PC-9 (cell line): ENCODE measurements around the gene CHST12. TPM values are rescaled to one million over a fixed set of nuclear protein-coding genes. Genes with fewer than 3 reads are reported as not detected.

ENCODE experiments used
- BruUV-seq: library from RNA; stranded (reverse); fragments of 400-500 nt; replicated peaks from 2 replicates; lab custom pipeline; 2021; lab: Mats Ljungman, UMichigan
- CTCF ChIA-PET: fragments of 300-600 bp; sonication (Branson Sonifier 250); formaldehyde crosslinking; loops from one replicate; lab custom pipeline; 2022; ENCODE audit warnings: antibody characterized with exemption; lab: Charles Lee
- POLR2A ChIA-PET: fragments of 300-600 bp; sonication (Branson Sonifier 250); formaldehyde crosslinking; loops from one replicate; lab custom pipeline; 2022; ENCODE audit warnings: antibody characterized with exemption; ENCODE audit not compliant: unreplicated experiment; lab: Charles Lee
- DNase-seq, 2 experiments: peaks; one replicate each; pipeline versions ENCODE4 v3.0.0 to v3.0.0-alpha.2; 2015 to 2022; ENCODE audit warnings: mixed read lengths in 1 of 2
- H2AFZ ChIP-seq: fragments of 200-600 bp; sonication (generic); 2 replicates; pipeline ENCODE4 v1.8.1; 2017; ENCODE audit warnings: antibody characterized with exemption
- H3F3A ChIP-seq: fragments of 200-600 bp; sonication (generic); 2 replicates; pipeline ENCODE4 v1.8.1; 2017; ENCODE audit warnings: antibody characterized with exemption, mild to moderate bottlenecking, low read depth; ENCODE audit not compliant: insufficient read depth
- H3K27ac ChIP-seq: fragments of 200-600 bp; sonication (generic); 2 replicates; pipeline ENCODE4 v1.6.1; 2016; ENCODE audit warnings: mixed run types
- H3K27me3 ChIP-seq: fragments of 200-600 bp; sonication (generic); 2 replicates; pipeline ENCODE4 v1.6.1; 2016; ENCODE audit warnings: low read depth, mixed run types; ENCODE audit not compliant: insufficient read depth
- H3K36me3 ChIP-seq: fragments of 200-600 bp; sonication (generic); 2 replicates; pipeline ENCODE4 v1.6.1; 2016; ENCODE audit warnings: low read depth, mixed run types
- H3K4me1 ChIP-seq: fragments of 200-600 bp; sonication (generic); replicated peaks from 2 replicates; pipeline ENCODE4 v1.6.1; 2016; ENCODE audit warnings: mixed run types; ENCODE audit not compliant: insufficient read depth
- H3K4me2 ChIP-seq: fragments of 200-600 bp; sonication (generic); 2 replicates; pipeline ENCODE4 v1.6.1; 2017; ENCODE audit warnings: mixed run types
- H3K4me3 ChIP-seq: fragments of 200-600 bp; sonication (generic); 2 replicates; pipeline ENCODE4 v1.6.1; 2016; ENCODE audit warnings: mixed run types
- H3K79me2 ChIP-seq: fragments of 200-600 bp; sonication (generic); 2 replicates; pipeline ENCODE4 v1.6.1; 2017; ENCODE audit warnings: low read depth, mixed run types
- H3K9me2 ChIP-seq: fragments of 200-600 bp; sonication (generic); 2 replicates; pipeline ENCODE4 v1.8.1; 2017; ENCODE audit warnings: mild to moderate bottlenecking; ENCODE audit not compliant: insufficient read depth
- H3K9me3 ChIP-seq: fragments of 200-600 bp; sonication (generic); 2 replicates; pipeline ENCODE4 v1.8.1; 2016; ENCODE audit warnings: low read depth; ENCODE audit not compliant: insufficient read depth
- H4K20me1 ChIP-seq: fragments of 200-600 bp; sonication (generic); 2 replicates; pipeline ENCODE4 v1.8.1; 2017; ENCODE audit not compliant: insufficient read depth
- EZH2 ChIP-seq: fragments of 200-600 bp; sonication (generic); IDR thresholded peaks from 2 replicates; pipeline ENCODE4 v1.8.0; 2017; ENCODE audit warnings: antibody characterized with exemption, low read depth
- intact Hi-C: fragments of 100-400 bp; cut with micrococcal nuclease; formaldehyde crosslinking; loops from one replicate; pipeline ENCODE4 v1.10.0; 2022; ENCODE audit not compliant: unreplicated experiment
- total RNA-seq: library from RNA; stranded (reverse); gene quantifications from 2 replicates; pipeline ENCODE4 v1.2.3, GENCODE V29; 2021
- TF ChIP-seq, protein P1 (sequence below): fragments of 200-600 bp; sonication (generic); conservative IDR thresholded peaks from 2 replicates; pipeline ENCODE4 v1.6.1; 2017; ENCODE audit warnings: mixed run types, antibody characterized with exemption, mild to moderate bottlenecking, moderate library complexity

Gene CHST12
- total RNA-seq, 1 experiment from 2014 or later = 25.9 TPM

DNA sequence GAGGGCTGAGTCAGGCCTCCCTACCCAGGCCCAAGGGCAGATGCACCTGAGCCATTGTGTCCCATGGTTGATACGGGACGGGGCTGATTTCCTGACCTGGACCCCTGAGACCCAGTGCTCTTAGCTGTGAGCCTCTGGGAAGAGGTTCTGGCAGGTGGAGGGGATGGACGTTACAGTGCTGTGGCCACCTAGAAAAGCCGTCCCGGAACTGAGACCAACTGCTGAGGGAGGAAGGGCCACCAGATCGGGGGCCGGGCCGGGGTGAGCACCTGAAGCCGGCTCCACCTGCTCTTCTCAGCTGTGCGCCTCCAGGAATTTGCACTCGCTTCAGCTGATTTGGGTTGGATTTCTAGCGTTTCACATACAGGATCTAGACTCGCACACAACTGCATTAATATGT is 35.4 kb downstream of the CHST12 start:
- H3K9me3 ChIP-seq = no peaks in the 10 kb centered on the region
- no peaks in the 10 kb centered on the region; the same call in 1 of the 2 replicates for H3K79me2 ChIP-seq
- ChIA-PET CTCF (no interaction called here), POLR2A (no interaction called here)
- intact Hi-C loops = no loop called here
- no peak overlapping the region for H3K27ac ChIP-seq
- no peak for TF ChIP-seq EZH2
- TF ChIP-seq, protein P1, sequence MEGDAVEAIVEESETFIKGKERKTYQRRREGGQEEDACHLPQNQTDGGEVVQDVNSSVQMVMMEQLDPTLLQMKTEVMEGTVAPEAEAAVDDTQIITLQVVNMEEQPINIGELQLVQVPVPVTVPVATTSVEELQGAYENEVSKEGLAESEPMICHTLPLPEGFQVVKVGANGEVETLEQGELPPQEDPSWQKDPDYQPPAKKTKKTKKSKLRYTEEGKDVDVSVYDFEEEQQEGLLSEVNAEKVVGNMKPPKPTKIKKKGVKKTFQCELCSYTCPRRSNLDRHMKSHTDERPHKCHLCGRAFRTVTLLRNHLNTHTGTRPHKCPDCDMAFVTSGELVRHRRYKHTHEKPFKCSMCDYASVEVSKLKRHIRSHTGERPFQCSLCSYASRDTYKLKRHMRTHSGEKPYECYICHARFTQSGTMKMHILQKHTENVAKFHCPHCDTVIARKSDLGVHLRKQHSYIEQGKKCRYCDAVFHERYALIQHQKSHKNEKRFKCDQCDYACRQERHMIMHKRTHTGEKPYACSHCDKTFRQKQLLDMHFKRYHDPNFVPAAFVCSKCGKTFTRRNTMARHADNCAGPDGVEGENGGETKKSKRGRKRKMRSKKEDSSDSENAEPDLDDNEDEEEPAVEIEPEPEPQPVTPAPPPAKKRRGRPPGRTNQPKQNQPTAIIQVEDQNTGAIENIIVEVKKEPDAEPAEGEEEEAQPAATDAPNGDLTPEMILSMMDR = no peak
- no peaks in the 10 kb centered on the region for H3K9me2 ChIP-seq
- BruUV-seq = no TSS peak
- no peak overlapping the region for H3K4me2 ChIP-seq
- no peak for DNase-seq
- H3K4me3 ChIP-seq = no peak overlapping the region
- H3K27me3 ChIP-seq = no peaks in the 10 kb centered on the region
- no peaks in the 10 kb centered on the region for H4K20me1 ChIP-seq
- peaks cover 56% of the 10 kb centered on the region for H3K4me1 ChIP-seq
- peaks cover 35% of the 10 kb centered on the region for H3F3A ChIP-seq
- H2AFZ ChIP-seq = no peak overlapping the region
- H3K36me3 ChIP-seq = no peaks in the 10 kb centered on the region

DNA sequence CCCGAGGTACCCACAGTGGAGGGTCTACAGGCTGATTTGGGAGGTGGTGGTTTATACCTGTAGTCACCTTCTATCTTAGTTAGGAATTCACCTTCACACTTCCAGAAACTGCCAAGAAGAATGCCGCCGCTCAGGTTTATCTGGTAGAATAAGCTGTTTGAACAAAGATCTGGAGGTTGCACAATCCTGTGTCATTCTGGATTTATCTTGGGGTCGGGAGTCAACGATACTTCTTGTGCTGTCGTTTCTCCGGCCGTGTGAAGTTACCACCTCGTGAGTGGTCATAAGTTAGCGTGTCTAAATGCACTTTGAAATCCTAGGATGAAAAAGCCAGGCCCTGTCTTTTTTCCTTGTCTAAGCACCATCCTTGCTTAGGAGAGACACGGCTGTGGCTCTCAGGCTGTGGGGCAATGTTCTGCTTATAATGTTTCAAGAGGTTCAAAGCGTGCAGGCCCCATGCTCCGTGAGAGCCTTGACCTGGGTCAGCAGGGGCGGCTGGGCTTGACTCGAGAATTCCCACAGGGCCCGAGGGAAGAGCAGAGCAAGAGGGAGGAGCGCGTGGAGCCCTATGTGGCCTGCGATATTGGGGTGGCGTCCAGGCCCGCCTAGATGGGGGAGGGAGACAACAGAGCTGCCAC is 37.3 kb downstream of the CHST12 start:
- H3K79me2 ChIP-seq = no peaks in the 10 kb centered on the region; the same call in 1 of the 2 replicates
- no TSS peak for BruUV-seq
- TF ChIP-seq, protein P1 = no peak
- no peak for TF ChIP-seq EZH2
- DNase-seq = peak; percentile 82 to 98
- H3K4me1 ChIP-seq = peaks cover 56% of the 10 kb centered on the region
- H3K36me3 ChIP-seq = no peaks in the 10 kb centered on the region
- no peaks in the 10 kb centered on the region for H4K20me1 ChIP-seq
- H3F3A ChIP-seq = peaks cover 35% of the 10 kb centered on the region
- peak overlapping the region; percentile 79 for H3K4me2 ChIP-seq
- ChIA-PET CTCF (no interaction called here), POLR2A (no interaction called here)
- peak overlapping the region; percentile 86 for H3K27ac ChIP-seq
- H3K9me3 ChIP-seq = no peaks in the 10 kb centered on the region
- H3K9me2 ChIP-seq = no peaks in the 10 kb centered on the region
- intact Hi-C loops = loop anchor here (1.0 kb wide), 2 partner anchors 15 to 40 kb away; no protein-coding TSS in a partner anchor
- peak overlapping the region; percentile 40; the same call in 1 of the 2 replicates for H2AFZ ChIP-seq
- no peaks in the 10 kb centered on the region for H3K27me3 ChIP-seq
- H3K4me3 ChIP-seq = peak overlapping the region; percentile 32; the same call in 1 of the 2 replicates

DNA sequence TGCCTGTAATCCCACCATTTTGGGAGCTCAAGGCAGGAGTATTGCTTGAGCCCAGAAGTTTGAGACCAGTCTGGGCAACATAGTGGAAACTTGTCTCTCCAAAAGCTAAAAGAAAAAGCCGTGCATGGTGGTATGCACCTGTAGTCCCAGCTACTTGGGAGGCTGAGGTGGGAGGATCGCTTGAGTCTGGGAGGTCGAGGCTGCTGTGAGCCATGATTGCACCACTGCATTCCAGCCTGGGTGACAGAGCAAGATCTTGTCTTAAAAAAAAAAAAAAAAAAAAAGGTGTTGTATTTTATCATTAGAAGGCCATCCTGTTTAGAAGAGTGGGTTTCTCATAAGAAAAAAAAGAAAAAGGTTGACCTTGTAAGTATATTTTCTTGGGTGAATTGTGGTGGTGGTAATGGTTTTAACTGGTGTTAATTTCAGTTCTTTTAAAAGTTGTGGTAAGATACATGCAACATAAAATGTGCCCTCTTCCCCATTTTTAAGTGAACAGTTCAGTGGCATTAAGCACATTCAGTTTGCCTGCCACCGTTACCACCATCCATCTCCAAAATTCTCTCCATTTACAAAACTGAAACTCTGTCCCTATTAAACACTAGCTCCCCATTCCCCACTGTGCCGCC is 38.1 kb downstream of the CHST12 start:
- no peaks in the 10 kb centered on the region; the same call in 1 of the 2 replicates for H3K79me2 ChIP-seq
- H3K27ac ChIP-seq = peak overlapping the region; percentile 86
- H3K27me3 ChIP-seq = no peaks in the 10 kb centered on the region
- no TSS peak for BruUV-seq
- H2AFZ ChIP-seq = no peak overlapping the region
- ChIA-PET CTCF (interaction anchor here (0.6 kb wide), 1 partner anchor 73 kb away, joined by 7 read pairs; no protein-coding TSS in a partner anchor), POLR2A (no interaction called here)
- peak overlapping the region; percentile 79 for H3K4me2 ChIP-seq
- peaks cover 56% of the 10 kb centered on the region for H3K4me1 ChIP-seq
- H4K20me1 ChIP-seq = no peaks in the 10 kb centered on the region
- peak in 1 of 2 experiments; percentile 42 for DNase-seq
- H3F3A ChIP-seq = peaks cover 35% of the 10 kb centered on the region
- intact Hi-C loops = no loop called here
- TF ChIP-seq, protein P1 = no peak
- TF ChIP-seq EZH2 = no peak
- no peak overlapping the region for H3K4me3 ChIP-seq
- no peaks in the 10 kb centered on the region for H3K9me3 ChIP-seq
- no peaks in the 10 kb centered on the region for H3K9me2 ChIP-seq
- no peaks in the 10 kb centered on the region for H3K36me3 ChIP-seq
